Stimulated activated CD8-positive, alpha-beta memory T cell treated with anti-CD3 and anti-CD28 coated beads, Interleukin-2, amount 100 ng/mL, for 1 hour (primary cell): ENCODE measurements around the gene AADACL2.
"Not testable (repeated sequence)": the region's sequence is repeated elsewhere in the genome, so short reads cannot be mapped to it uniquely, and the experiment has no call there.

Source experiments
- DNase-seq, 2 donors: peaks; one replicate each; pipeline ENCODE4 v3.0.0-alpha.2; 2020; ENCODE audit warnings: low read depth in 2 of 2

The AADACL2 gene

GRCh38 chr3:151733613-151734012 is at the start of gene AADACL2:
TSS of gene AADACL2 (plus strand) at chr3:151733927. CDS start at chr3:151734036, 109 bp downstream.
- no peak for DNase-seq

GRCh38 chr3:151684094-151684493 is 49.6 kb upstream of the AADACL2 start:
- DNase-seq = no peak

- DNase-seq = no peak
These were observed 47.5 kb upstream of the AADACL2 start for GRCh38 chr3:151686257-151686656.

- no peak for DNase-seq
These were observed 46.7 kb upstream of the AADACL2 start for GRCh38 chr3:151687076-151687475.

- no peak for DNase-seq
These were observed 45.2 kb upstream of the AADACL2 start for GRCh38 chr3:151688571-151688970.

GRCh38 chr3:151690645-151691044 is 43.1 kb upstream of the AADACL2 start:
- DNase-seq = no peak

GRCh38 chr3:151697496-151697895 is 36.2 kb upstream of the AADACL2 start:
- DNase-seq = no peak

GRCh38 chr3:151707216-151707615 is 26.5 kb upstream of the AADACL2 start:
- DNase-seq = no peak

GRCh38 chr3:151708868-151709267 is 24.9 kb upstream of the AADACL2 start:
- DNase-seq = no peak

GRCh38 chr3:151709847-151710246 is 23.9 kb upstream of the AADACL2 start:
- DNase-seq = no peak

GRCh38 chr3:151721294-151721693 is 12.4 kb upstream of the AADACL2 start:
- no peak for DNase-seq

- no peak for DNase-seq
These were observed 10.9 kb upstream of the AADACL2 start for GRCh38 chr3:151722856-151723255.

- DNase-seq = no peak
These were observed 8.9 kb upstream of the AADACL2 start for GRCh38 chr3:151724576-151725562.

GRCh38 chr3:151726016-151726415 is 7.7 kb upstream of the AADACL2 start:
- DNase-seq = no peak

GRCh38 chr3:151732861-151733260 is 866 bp upstream of the AADACL2 start:
- DNase-seq = no peak

GRCh38 chr3:151740581-151740980 is 6.9 kb downstream of the AADACL2 start:
- no peak for DNase-seq

GRCh38 chr3:151743855-151744254 is 10.1 kb downstream of the AADACL2 start:
- DNase-seq = no peak

- no peak for DNase-seq
These were observed 16.5 kb downstream of the AADACL2 start for GRCh38 chr3:151750181-151750580.

- DNase-seq = no peak
These were observed 17.0 kb downstream of the AADACL2 start for GRCh38 chr3:151750678-151751077.

- no peak for DNase-seq
These were observed 17.4 kb downstream of the AADACL2 start for GRCh38 chr3:151751161-151751560.

- DNase-seq = no peak
These were observed 20.1 kb downstream of the AADACL2 start for GRCh38 chr3:151753846-151754245.

- DNase-seq = no peak
These were observed 27.9 kb downstream of the AADACL2 start for GRCh38 chr3:151761581-151761980.

GRCh38 chr3:151764699-151765098 is 31.0 kb downstream of the AADACL2 start:
- not testable (repeated sequence) for DNase-seq
